K562 (cell line): ENCODE data around the gene MRPL58. TPM values are rescaled to one million over a fixed set of nuclear protein-coding genes. Genes with fewer than 3 reads are reported as not detected.

Experiments used
- ASH1L ChIP-seq: fragments of 450-650 bp; IDR thresholded peaks from 2 replicates; pipeline ENCODE4 v1.6.1; 2018; ENCODE audit warnings: borderline replicate concordance, mild to moderate bottlenecking, low read depth; ENCODE audit not compliant: partially characterized antibody
- CCNT2 ChIP-seq: IDR thresholded peaks from 2 replicates; pipeline ENCODE4 v1.6.1; 2011; ENCODE audit warnings: borderline replicate concordance, low read depth, mild to moderate bottlenecking, moderate library complexity, mixed read lengths, low read length; ENCODE audit not compliant: insufficient read length; ENCODE audit errors: extremely low read depth
- E2F5 ChIP-seq: sonication (generic); formaldehyde crosslinking; IDR thresholded peaks from 2 replicates; pipeline ENCODE4 v1.8.0; 2022; ENCODE audit warnings: mild to moderate bottlenecking, missing genetic modification reagents
- HMG20B ChIP-seq: fragments of 250-450 bp; sonication (Bioruptor Pico); IDR thresholded peaks from 2 replicates; pipeline ENCODE4 v1.5.0; 2021; ENCODE audit warnings: mild to moderate bottlenecking
- HNRNPLL ChIP-seq: fragments of 200-400 bp; formaldehyde crosslinking; IDR thresholded peaks from 2 replicates; pipeline ENCODE4 v1.6.1; 2017; ENCODE audit warnings: low read length, low read depth, mild to moderate bottlenecking; ENCODE audit not compliant: poor library complexity, severe bottlenecking
- PCBP1 ChIP-seq: fragments of 200-400 bp; formaldehyde crosslinking; IDR thresholded peaks from 2 replicates; pipeline ENCODE4 v1.6.1; 2018; ENCODE audit warnings: mild to moderate bottlenecking, low read depth, low read length; ENCODE audit not compliant: poor library complexity, severe bottlenecking
- POLR2H ChIP-seq: IDR thresholded peaks from 2 replicates; pipeline ENCODE4 v1.6.1; 2016; ENCODE audit warnings: missing genetic modification characterization, low read depth, mild to moderate bottlenecking, control low read depth, missing compliant biosample characterization, moderate library complexity
- TFE3 ChIP-seq: fragments of 450-650 bp; formaldehyde crosslinking; IDR thresholded peaks from 2 replicates; pipeline ENCODE4 v1.4.0; 2020; ENCODE audit warnings: mild to moderate bottlenecking, mixed read lengths
- ZC3H8 ChIP-seq: fragments of 450-650 bp; IDR thresholded peaks from 2 replicates; pipeline ENCODE4 v1.6.1; 2017
- ZNF407 ChIP-seq: fragments of 450-650 bp; IDR thresholded peaks from 2 replicates; pipeline ENCODE4 v1.6.1; 2016; ENCODE audit warnings: low read depth
- polyA plus RNA-seq, 8 experiments: library from polyadenylated mRNA; depleted of rRNA in 4 of 8; stranded (reverse) in 5 of 8; unstranded in 3 of 8; fragments of >200 nt; fragmentation: Nextera tagmentation in 2 of 8; fragmentation: Illumina TruSeq in 1 of 8; extraction: Ambion mirVana in 2 of 8; extraction: Trizol in 1 of 8; gene quantifications; 2 replicates each; pipeline versions ENCODE4 v1.2.1 to v1.2.3, GENCODE V29; 2011 to 2014; ENCODE audit warnings: inconsistent platforms in 1 of 8, missing spikeins in 1 of 8
- total RNA-seq, 7 experiments: library from RNA; depleted of rRNA in 6 of 7; stranded (reverse); fragments of >200 nt in 6 of 7; fragmentation: Illumina TruSeq in 2 of 7; extraction: Trizol in 2 of 7; gene quantifications; 2 replicates each; pipeline versions ENCODE4 v1.2.1 to v1.2.3, GENCODE V29; 2011 to 2021; ENCODE audit warnings: low replicate concordance in 1 of 7
- TF ChIP-seq, protein P1 (sequence below): sonication (generic); formaldehyde crosslinking; IDR thresholded peaks from 2 replicates; pipeline ENCODE4 v1.8.1; 2023; ENCODE audit warnings: mild to moderate bottlenecking, missing genetic modification reagents

The MRPL58 gene
- total and polyA plus RNA-seq, 9 of the 15 experiments (the other 6 are each of a cell fraction or from before 2014, with no cell fraction given): 30.8 to 107 (median 72.4) TPM

DNA sequence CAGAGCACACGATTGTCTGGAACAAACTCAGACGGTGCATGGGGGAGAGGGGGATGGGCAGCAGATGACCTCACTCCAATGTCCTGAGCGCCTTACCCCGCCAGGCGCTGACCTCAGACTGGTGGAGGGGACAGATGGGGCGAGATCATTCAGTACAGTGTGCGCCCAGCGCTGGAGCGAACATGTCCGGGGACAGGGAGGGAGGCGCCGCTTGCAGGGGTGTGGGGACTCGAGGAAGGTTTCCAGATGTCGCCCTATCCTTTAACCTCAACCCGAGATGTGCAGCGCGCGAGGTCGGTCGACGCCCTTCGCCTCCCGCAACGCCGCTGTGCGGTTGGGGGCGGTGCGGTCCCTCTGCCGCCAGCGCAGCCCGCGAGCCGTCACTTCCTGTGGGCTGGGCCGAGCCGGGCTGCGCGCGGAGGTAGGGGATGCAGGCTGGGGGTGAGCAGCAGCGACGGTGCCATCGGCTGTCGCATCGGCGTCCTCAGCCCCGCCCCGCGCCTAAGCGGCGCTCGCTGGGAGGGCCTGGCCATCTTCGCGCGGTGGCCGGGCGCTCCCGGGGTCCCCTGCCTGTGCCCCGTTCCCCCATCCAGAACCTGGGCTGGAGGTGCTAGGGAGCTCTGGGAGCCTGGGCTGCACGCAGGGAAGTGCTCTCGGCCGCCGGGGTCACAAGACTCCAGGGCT lies 30.3 kb upstream of the MRPL58 start (continued):
- TF ChIP-seq TFE3 (no peak), ZC3H8 (no peak), HNRNPLL (peak; percentile 66), E2F5 (0 out of 2 replicates have a peak, but pooled peaks have one; percentile 31), ZNF407 (no peak), ASH1L (no peak), CCNT2 (peak; percentile 91), HMG20B (CRISPR knock-in tag) (no peak), POLR2H (tag) (no peak; the same call in none of the 2 replicates), PCBP1 (no peak)
- TF ChIP-seq, protein P1, sequence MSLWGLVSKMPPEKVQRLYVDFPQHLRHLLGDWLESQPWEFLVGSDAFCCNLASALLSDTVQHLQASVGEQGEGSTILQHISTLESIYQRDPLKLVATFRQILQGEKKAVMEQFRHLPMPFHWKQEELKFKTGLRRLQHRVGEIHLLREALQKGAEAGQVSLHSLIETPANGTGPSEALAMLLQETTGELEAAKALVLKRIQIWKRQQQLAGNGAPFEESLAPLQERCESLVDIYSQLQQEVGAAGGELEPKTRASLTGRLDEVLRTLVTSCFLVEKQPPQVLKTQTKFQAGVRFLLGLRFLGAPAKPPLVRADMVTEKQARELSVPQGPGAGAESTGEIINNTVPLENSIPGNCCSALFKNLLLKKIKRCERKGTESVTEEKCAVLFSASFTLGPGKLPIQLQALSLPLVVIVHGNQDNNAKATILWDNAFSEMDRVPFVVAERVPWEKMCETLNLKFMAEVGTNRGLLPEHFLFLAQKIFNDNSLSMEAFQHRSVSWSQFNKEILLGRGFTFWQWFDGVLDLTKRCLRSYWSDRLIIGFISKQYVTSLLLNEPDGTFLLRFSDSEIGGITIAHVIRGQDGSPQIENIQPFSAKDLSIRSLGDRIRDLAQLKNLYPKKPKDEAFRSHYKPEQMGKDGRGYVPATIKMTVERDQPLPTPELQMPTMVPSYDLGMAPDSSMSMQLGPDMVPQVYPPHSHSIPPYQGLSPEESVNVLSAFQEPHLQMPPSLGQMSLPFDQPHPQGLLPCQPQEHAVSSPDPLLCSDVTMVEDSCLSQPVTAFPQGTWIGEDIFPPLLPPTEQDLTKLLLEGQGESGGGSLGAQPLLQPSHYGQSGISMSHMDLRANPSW (CRISPR knock-in tag): no peak
